H9 (cell line): ENCODE results near the gene SSTR5. TPM values are rescaled to one million over a fixed set of nuclear protein-coding genes. Genes with fewer than 3 reads are reported as not detected.

Experiments
- DNase-seq: peaks from one replicate; pipeline ENCODE4 v3.0.0-alpha.2; 2017
- H2AFZ ChIP-seq: one replicate; pipeline ENCODE4 v1.6.1; 2013; ENCODE audit warnings: mild to moderate bottlenecking, low read length, control low read depth, moderate library complexity
- H2AK5ac ChIP-seq: 2 replicates; pipeline ENCODE4 v1.6.1; 2013; ENCODE audit warnings: low read length, control low read depth, mixed read lengths; ENCODE audit not compliant: insufficient read length
- H2BK120ac ChIP-seq: one replicate; pipeline ENCODE4 v1.6.1; 2013; ENCODE audit warnings: low read depth, mild to moderate bottlenecking, low read length, control low read depth, inconsistent platforms; ENCODE audit not compliant: poor library complexity, severe bottlenecking
- H2BK12ac ChIP-seq: 2 replicates; pipeline ENCODE4 v1.6.1; 2013; ENCODE audit warnings: low read length, control low read depth, mixed read lengths, low read depth; ENCODE audit not compliant: insufficient read length
- H2BK15ac ChIP-seq: 2 replicates; pipeline ENCODE4 v1.6.1; 2013; ENCODE audit warnings: low read depth, low read length, control low read depth
- H2BK20ac ChIP-seq: one replicate; pipeline ENCODE4 v1.6.1; 2013; ENCODE audit warnings: low read depth, mild to moderate bottlenecking, low read length, control low read depth, inconsistent platforms; ENCODE audit not compliant: poor library complexity, severe bottlenecking
- H2BK5ac ChIP-seq: 2 replicates; pipeline ENCODE4 v1.6.1; 2013; ENCODE audit warnings: low read length, control low read depth, mixed read lengths; ENCODE audit not compliant: insufficient read length
- H3K14ac ChIP-seq: 2 replicates; pipeline ENCODE4 v1.6.1; 2013; ENCODE audit warnings: low read length, control low read depth; ENCODE audit not compliant: insufficient read depth
- H3K18ac ChIP-seq: 2 replicates; pipeline ENCODE4 v1.6.1; 2013; ENCODE audit warnings: low read depth, mild to moderate bottlenecking, mixed read lengths, low read length, control low read depth; ENCODE audit not compliant: insufficient read length
- H3K23ac ChIP-seq: 2 replicates; pipeline ENCODE4 v1.6.1; 2013; ENCODE audit warnings: low read length, control low read depth, mixed read lengths, low read depth; ENCODE audit not compliant: insufficient read length
- H3K23me2 ChIP-seq: 2 replicates; pipeline ENCODE4 v1.6.1; 2013; ENCODE audit warnings: low read depth, mild to moderate bottlenecking, mixed read lengths, low read length, control low read depth; ENCODE audit not compliant: insufficient read length, poor library complexity, severe bottlenecking
- H3K27ac ChIP-seq: 2 replicates; pipeline ENCODE4 v1.5.1; 2013; ENCODE audit warnings: low read length, control low read depth, mixed read lengths, low read depth; ENCODE audit not compliant: insufficient read length
- H3K27me3 ChIP-seq: 2 replicates; pipeline ENCODE4 v1.6.1; 2013; ENCODE audit warnings: low read length, control low read depth, inconsistent platforms; ENCODE audit not compliant: insufficient read depth
- H3K4ac ChIP-seq: 2 replicates; pipeline ENCODE4 v1.6.1; 2013; ENCODE audit warnings: low read depth, mild to moderate bottlenecking, control low read depth, inconsistent platforms, low read length, moderate library complexity
- H3K4me1 ChIP-seq: 2 replicates; pipeline ENCODE4 v1.6.1; 2013; ENCODE audit warnings: low read length, control low read depth, inconsistent platforms; ENCODE audit not compliant: insufficient read depth
- H3K4me2 ChIP-seq: 2 replicates; pipeline ENCODE4 v1.6.1; 2013; ENCODE audit warnings: low read length, control low read depth, mixed read lengths; ENCODE audit not compliant: insufficient read length, insufficient read depth
- H3K56ac ChIP-seq: 2 replicates; pipeline ENCODE4 v1.6.1; 2013; ENCODE audit warnings: low read depth, mild to moderate bottlenecking, mixed read lengths, low read length, control low read depth; ENCODE audit not compliant: insufficient read length
- H3K79me1 ChIP-seq: 2 replicates; pipeline ENCODE4 v1.6.1; 2013; ENCODE audit warnings: low read depth, mild to moderate bottlenecking, moderate library complexity, low read length, control low read depth, inconsistent platforms; ENCODE audit not compliant: insufficient read depth, poor library complexity, severe bottlenecking
- H3K79me2 ChIP-seq: 2 replicates; pipeline ENCODE4 v1.6.1; 2013; ENCODE audit warnings: low read length, control low read depth, inconsistent platforms; ENCODE audit not compliant: insufficient read depth
- H3K9ac ChIP-seq: 2 replicates; pipeline ENCODE4 v1.6.1; 2013; ENCODE audit warnings: low read length, control low read depth, mixed read lengths; ENCODE audit not compliant: insufficient read length; ENCODE audit errors: extremely low read depth
- H3K9me3 ChIP-seq: one replicate; pipeline ENCODE4 v1.6.1; 2013; ENCODE audit warnings: low read depth, low read length, inconsistent platforms; ENCODE audit not compliant: control insufficient read depth
- H3T11ph ChIP-seq: one replicate; pipeline ENCODE4 v1.6.1; 2013; ENCODE audit warnings: mild to moderate bottlenecking, low read length, control low read depth, inconsistent platforms
- H4K20me1 ChIP-seq: one replicate; pipeline ENCODE4 v1.6.1; 2013; ENCODE audit not compliant: control insufficient read depth, insufficient read length, insufficient read depth
- H4K5ac ChIP-seq: 2 replicates; pipeline ENCODE4 v1.6.1; 2013; ENCODE audit warnings: low read depth, mild to moderate bottlenecking, mixed read lengths, low read length, control low read depth; ENCODE audit not compliant: insufficient read length
- H4K8ac ChIP-seq: replicated peaks from 2 replicates; pipeline ENCODE4 v1.6.1; 2013; ENCODE audit warnings: low read length, control low read depth, mixed read lengths, low read depth; ENCODE audit not compliant: insufficient read length
- H4K91ac ChIP-seq: 2 replicates; pipeline ENCODE4 v1.6.1; 2013; ENCODE audit warnings: low read depth, mild to moderate bottlenecking, moderate library complexity, mixed read lengths, low read length, control low read depth; ENCODE audit not compliant: insufficient read length
- H3K27ac Mint-ChIP-seq, 3 experiments: 2 replicates in 2 of 3; 3 replicates in 1 of 3; pipeline ENCODE4 v1.8.0; 2020 to 2021; ENCODE audit warnings: mixed read lengths in 3 of 3, mild to moderate bottlenecking in 1 of 3, moderate library complexity in 1 of 3
- H3K27me3 Mint-ChIP-seq: 2 replicates; pipeline ENCODE4 v1.8.0; 2021; ENCODE audit warnings: low read depth, mild to moderate bottlenecking, moderate library complexity, mixed read lengths
- H3K36me3 Mint-ChIP-seq, 3 experiments: 2 replicates in 2 of 3; 3 replicates in 1 of 3; pipeline ENCODE4 v1.8.0; 2020 to 2021; ENCODE audit warnings: low read depth in 3 of 3, mixed read lengths in 3 of 3; ENCODE audit not compliant: insufficient read depth in 1 of 3
- H3K4me1 Mint-ChIP-seq, 2 experiments: 2 replicates each; pipeline ENCODE4 v1.8.0; 2020; ENCODE audit warnings: mixed read lengths in 2 of 2
- H3K4me3 Mint-ChIP-seq, 2 experiments: 2 replicates in 1 of 2; 3 replicates in 1 of 2; pipeline ENCODE4 v1.8.0; 2020 to 2021; ENCODE audit warnings: mild to moderate bottlenecking in 2 of 2, mixed read lengths in 2 of 2, moderate library complexity in 1 of 2
- H3K9me3 Mint-ChIP-seq, 2 experiments: 2 replicates in 1 of 2; 3 replicates in 1 of 2; pipeline ENCODE4 v1.8.0; 2020; ENCODE audit warnings: mild to moderate bottlenecking in 2 of 2, mixed read lengths in 2 of 2, moderate library complexity in 1 of 2
- CTCF ChIP-seq: fragments of 200-600 bp; sonication (generic); conservative IDR thresholded peaks from 3 replicates; pipeline ENCODE4 v1.8.0; 2021; ENCODE audit warnings: antibody characterized with exemption, mild to moderate bottlenecking
- WGBS: extraction: QIAGEN DNeasy Blood & Tissue Kit; methylation state at CpG from one replicate; pipeline ENCODE4 v1.1.7; 2013; ENCODE audit warnings: missing lambda C conversion rate, low lambda C conversion rate, mixed read lengths; ENCODE audit not compliant: insufficient read length; ENCODE audit errors: extremely low coverage; 5-methylcytosine and 5-hydroxymethylcytosine counted together
- total RNA-seq: library from RNA; stranded (reverse); gene quantifications from 2 replicates; pipeline ENCODE4 v1.2.1, GENCODE V29; 2021

SSTR5 gene
- total RNA-seq, 1 experiment from 2014 or later: 0.22 TPM

- H2BK120ac ChIP-seq: no peak overlapping the region
- H3K27ac ChIP-seq: no peak overlapping the region
- no peak for TF ChIP-seq CTCF
- H2BK20ac ChIP-seq: no peak overlapping the region
- Mint-ChIP-seq H3K4me1 (peaks cover 0 to 7% of the 10 kb centered on the region in 2 experiments; a peak in 1 of 4 replicates), H3K27ac (no peak overlapping the region), H3K27me3 (peaks cover 2% of the 10 kb centered on the region; the same call in 1 of the 2 replicates), H3K9me3 (no peaks in the 10 kb centered on the region), H3K36me3 (no peaks in the 10 kb centered on the region), H3K4me3 (peak overlapping the region in 1 of 2 experiments; percentile 32; a peak in 1 of 5 replicates)
- no peak overlapping the region for H3K4me2 ChIP-seq
- H3K56ac ChIP-seq: no peak overlapping the region
- H3K9ac ChIP-seq: no peak overlapping the region
- H3K14ac ChIP-seq: no peak overlapping the region
- H3K4me1 ChIP-seq: no peaks in the 10 kb centered on the region
- no peaks in the 10 kb centered on the region for H3K27me3 ChIP-seq
- no peaks in the 10 kb centered on the region for H3K79me2 ChIP-seq
- no peaks in the 10 kb centered on the region for H3K9me3 ChIP-seq
- H3K23me2 ChIP-seq: no peaks in the 10 kb centered on the region
- H3K18ac ChIP-seq: no peak overlapping the region
- H4K5ac ChIP-seq: no peak overlapping the region
- no peak overlapping the region for H2BK12ac ChIP-seq
- no peak overlapping the region for H4K8ac ChIP-seq
- no peak overlapping the region for H3T11ph ChIP-seq
- H3K4ac ChIP-seq: no peak overlapping the region
- no CpG with 5 or more reads among the region's 17 CpGs for WGBS
- no peak overlapping the region for H2AK5ac ChIP-seq
- no peaks in the 10 kb centered on the region for H4K20me1 ChIP-seq
- H2BK15ac ChIP-seq: no peak overlapping the region
- no peak overlapping the region for H2AFZ ChIP-seq
- H4K91ac ChIP-seq: no peak overlapping the region
- no peak for DNase-seq
- H3K79me1 ChIP-seq: no peaks in the 10 kb centered on the region
- no peak overlapping the region for H2BK5ac ChIP-seq
- H3K23ac ChIP-seq: no peak overlapping the region
Observed at GRCh38 chr16:1126044-1126443, 53.5 kb downstream of the SSTR5 start.
